DOHH2 (cell line): ENCODE results near the gene PTPRT.

Experiments used
- CTCF ChIP-seq: fragments of 200-600 bp; sonication (generic); IDR thresholded peaks from one replicate; pipeline ENCODE4 v1.5.1; 2014; ENCODE audit warnings: antibody characterized with exemption, mild to moderate bottlenecking, low read depth, low read length; ENCODE audit not compliant: poor library complexity, severe bottlenecking
- EZH2phosphoT487 ChIP-seq: fragments of 200-600 bp; sonication (generic); IDR thresholded peaks from 2 replicates; pipeline ENCODE4 v1.6.1; 2017; ENCODE audit warnings: borderline replicate concordance, mild to moderate bottlenecking, antibody characterized with exemption, low read length, moderate library complexity, mixed read lengths

- TF ChIP-seq CTCF = no peak
- no peak for TF ChIP-seq EZH2phosphoT487
Observed at GRCh38 chr20:42214074-42214473, 975.6 kb downstream of the PTPRT start.
